ENCODE measurements around the gene GRAP.

The GRAP gene

GRCh38 chr17:19018600-19018950, 28.2 kb downstream of the GRAP start:
- no peak for DNase-seq (ENCODE audit: low spot score)
- TF ChIP-seq CTCF (IDR thresholded peaks at IDR 0.05; ENCODE audit: extremely low read depth, missing control alignments), result no peak

GRCh38 chr17:19017804-19018599, 28.8 kb downstream of the GRAP start:
- no peak for TF ChIP-seq CTCF (IDR thresholded peaks at IDR 0.05; ENCODE audit: extremely low read depth, missing control alignments)
- DNase-seq (ENCODE audit: low spot score), result no peak

- TF ChIP-seq CTCF (IDR thresholded peaks at IDR 0.05; ENCODE audit: extremely low read depth, missing control alignments), result no peak
- DNase-seq (ENCODE audit: low spot score), result no peak
These were observed 29.4 kb downstream of the GRAP start for GRCh38 chr17:19017401-19017800.

GRCh38 chr17:19016881-19017280, 29.9 kb downstream of the GRAP start:
- no peak for TF ChIP-seq CTCF (IDR thresholded peaks at IDR 0.05; ENCODE audit: extremely low read depth, missing control alignments)

GRCh38 chr17:19016297-19016696, 30.5 kb downstream of the GRAP start:
- no peak for TF ChIP-seq CTCF (IDR thresholded peaks at IDR 0.05; ENCODE audit: extremely low read depth, missing control alignments)
- no peak for DNase-seq (ENCODE audit: low spot score)

More at GRCh38 chr17:19016881-19017280, 29.9 kb downstream of the GRAP start:
- DNase-seq (ENCODE audit: low spot score), result no peak

- TF ChIP-seq CTCF (IDR thresholded peaks at IDR 0.05; ENCODE audit: extremely low read depth, missing control alignments), result no peak
- DNase-seq (ENCODE audit: low spot score), result no peak
These were observed 31.3 kb downstream of the GRAP start for GRCh38 chr17:19015428-19015827.

GRCh38 chr17:19014628-19015215, 32.0 kb downstream of the GRAP start:
- no peak for TF ChIP-seq CTCF (IDR thresholded peaks at IDR 0.05; ENCODE audit: extremely low read depth, missing control alignments)

More at GRCh38 chr17:19014628-19015215, 32.0 kb downstream of the GRAP start:
- DNase-seq (ENCODE audit: low spot score), result no peak
